Measurements from ENCODE around the gene ROR2.
"Not testable (repeated sequence)": the region's sequence is repeated elsewhere in the genome, so short reads cannot be mapped to it uniquely, and the experiment has no call there.

DNA sequence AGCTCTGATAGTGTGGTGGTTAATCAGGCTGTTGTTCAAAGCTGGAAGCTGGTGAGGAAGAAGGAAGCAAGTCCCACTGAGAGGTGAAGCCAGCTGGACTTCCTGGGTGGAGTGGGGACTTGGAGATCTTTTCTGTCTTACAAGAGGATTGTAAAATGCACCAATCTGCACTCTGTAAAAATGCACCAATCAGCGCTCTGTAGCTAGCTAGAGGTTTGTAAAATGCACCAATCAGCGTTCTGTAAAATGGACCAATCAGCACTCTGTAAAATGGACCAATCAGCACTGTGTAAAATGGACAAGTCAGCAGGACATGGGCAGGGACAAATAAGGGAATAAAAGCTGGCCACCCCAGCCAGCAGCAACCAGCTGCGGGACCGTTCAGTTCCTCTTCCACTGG lies 432.7 kb downstream of the ROR2 start:
- TF ChIP-seq, protein P1, sequence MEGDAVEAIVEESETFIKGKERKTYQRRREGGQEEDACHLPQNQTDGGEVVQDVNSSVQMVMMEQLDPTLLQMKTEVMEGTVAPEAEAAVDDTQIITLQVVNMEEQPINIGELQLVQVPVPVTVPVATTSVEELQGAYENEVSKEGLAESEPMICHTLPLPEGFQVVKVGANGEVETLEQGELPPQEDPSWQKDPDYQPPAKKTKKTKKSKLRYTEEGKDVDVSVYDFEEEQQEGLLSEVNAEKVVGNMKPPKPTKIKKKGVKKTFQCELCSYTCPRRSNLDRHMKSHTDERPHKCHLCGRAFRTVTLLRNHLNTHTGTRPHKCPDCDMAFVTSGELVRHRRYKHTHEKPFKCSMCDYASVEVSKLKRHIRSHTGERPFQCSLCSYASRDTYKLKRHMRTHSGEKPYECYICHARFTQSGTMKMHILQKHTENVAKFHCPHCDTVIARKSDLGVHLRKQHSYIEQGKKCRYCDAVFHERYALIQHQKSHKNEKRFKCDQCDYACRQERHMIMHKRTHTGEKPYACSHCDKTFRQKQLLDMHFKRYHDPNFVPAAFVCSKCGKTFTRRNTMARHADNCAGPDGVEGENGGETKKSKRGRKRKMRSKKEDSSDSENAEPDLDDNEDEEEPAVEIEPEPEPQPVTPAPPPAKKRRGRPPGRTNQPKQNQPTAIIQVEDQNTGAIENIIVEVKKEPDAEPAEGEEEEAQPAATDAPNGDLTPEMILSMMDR (IDR thresholded peaks at IDR 0.05) = not testable (repeated sequence)
- not testable (repeated sequence) for TF ChIP-seq POLR2A (IDR thresholded peaks at IDR 0.05)

All from uterus (tissue), 2 donors.